Suprapubic skin (tissue), 3 donors: ENCODE data around the gene STAT3.
"Not testable (repeated sequence)": the region's sequence is repeated elsewhere in the genome, so short reads cannot be mapped to it uniquely, and the experiment has no call there.

Experiments used
- POLR2A ChIP-seq, 2 donors: fragments of 450-650 bp; IDR thresholded peaks; one replicate each; pipeline ENCODE4 v1.6.1; 2017; ENCODE audit warnings: antibody characterized with exemption in 2 of 2, mild to moderate bottlenecking in 2 of 2, moderate library complexity in 2 of 2
- TF ChIP-seq, protein P1 (sequence below), 2 donors: fragments of 200-600 bp in 1 of 2; fragments of 450-650 bp in 1 of 2; sonication (generic) in 1 of 2; IDR thresholded peaks; one replicate each; pipeline ENCODE4 v1.5.1; 2016 to 2019; ENCODE audit warnings: antibody characterized with exemption in 2 of 2, mild to moderate bottlenecking in 1 of 2, moderate library complexity in 1 of 2

DNA sequence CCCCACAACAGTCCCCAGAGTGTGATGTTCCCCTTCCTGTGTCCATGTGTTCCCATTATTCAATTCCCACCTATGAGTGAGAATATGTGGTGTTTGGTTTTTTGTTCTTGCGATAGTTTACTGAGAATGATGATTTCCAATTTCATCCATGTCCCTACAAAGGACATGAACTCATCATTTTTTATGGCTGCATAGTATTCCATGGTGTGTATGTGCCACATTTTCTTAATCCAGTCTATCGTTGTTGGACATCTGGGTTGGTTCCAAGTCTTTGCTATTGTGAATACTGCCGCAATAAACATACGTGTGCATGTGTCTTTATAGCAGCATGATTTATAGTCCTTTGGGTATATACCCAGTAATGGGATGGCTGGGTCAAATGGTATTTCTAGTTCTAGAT, 123.9 kb downstream of the STAT3 start:
- not testable (repeated sequence) for TF ChIP-seq POLR2A (IDR thresholded peaks at IDR 0.05)
- TF ChIP-seq, protein P1, sequence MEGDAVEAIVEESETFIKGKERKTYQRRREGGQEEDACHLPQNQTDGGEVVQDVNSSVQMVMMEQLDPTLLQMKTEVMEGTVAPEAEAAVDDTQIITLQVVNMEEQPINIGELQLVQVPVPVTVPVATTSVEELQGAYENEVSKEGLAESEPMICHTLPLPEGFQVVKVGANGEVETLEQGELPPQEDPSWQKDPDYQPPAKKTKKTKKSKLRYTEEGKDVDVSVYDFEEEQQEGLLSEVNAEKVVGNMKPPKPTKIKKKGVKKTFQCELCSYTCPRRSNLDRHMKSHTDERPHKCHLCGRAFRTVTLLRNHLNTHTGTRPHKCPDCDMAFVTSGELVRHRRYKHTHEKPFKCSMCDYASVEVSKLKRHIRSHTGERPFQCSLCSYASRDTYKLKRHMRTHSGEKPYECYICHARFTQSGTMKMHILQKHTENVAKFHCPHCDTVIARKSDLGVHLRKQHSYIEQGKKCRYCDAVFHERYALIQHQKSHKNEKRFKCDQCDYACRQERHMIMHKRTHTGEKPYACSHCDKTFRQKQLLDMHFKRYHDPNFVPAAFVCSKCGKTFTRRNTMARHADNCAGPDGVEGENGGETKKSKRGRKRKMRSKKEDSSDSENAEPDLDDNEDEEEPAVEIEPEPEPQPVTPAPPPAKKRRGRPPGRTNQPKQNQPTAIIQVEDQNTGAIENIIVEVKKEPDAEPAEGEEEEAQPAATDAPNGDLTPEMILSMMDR (IDR thresholded peaks at IDR 0.05) = not testable (repeated sequence)
